HG03159 (cell line): ENCODE results near the gene PPP1R36.
"Not testable (repeated sequence)": the region's sequence is repeated elsewhere in the genome, so short reads cannot be mapped to it uniquely, and the experiment has no call there.

Source experiments
- ATAC-seq: cut with Tn5 transposase; IDR thresholded peaks from one replicate; pipeline ENCODE4 v1.9.1; 2021; ENCODE audit warnings: mild to moderate bottlenecking, moderate library complexity; ENCODE audit not compliant: unreplicated experiment

PPP1R36 gene

DNA sequence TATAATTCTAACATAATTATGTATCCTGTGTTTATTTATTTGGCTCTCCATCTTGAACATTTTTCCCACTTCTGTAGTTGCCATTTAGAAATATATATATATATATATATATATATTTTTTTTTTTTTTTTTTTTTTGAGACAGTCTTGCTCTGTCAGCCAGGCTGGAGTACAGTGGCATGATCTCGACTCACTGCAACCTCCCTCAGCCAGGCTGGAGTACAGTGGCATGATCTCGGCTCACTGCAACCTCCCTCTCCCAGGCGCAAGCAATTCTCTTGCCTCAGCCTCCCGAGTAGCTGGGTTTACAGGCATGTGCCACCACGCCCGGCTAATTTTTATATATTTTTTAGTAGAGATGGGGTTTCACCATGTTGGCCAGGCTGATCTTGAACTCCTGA, 32.1 kb upstream of the PPP1R36 start:
- not testable (repeated sequence) for ATAC-seq

DNA sequence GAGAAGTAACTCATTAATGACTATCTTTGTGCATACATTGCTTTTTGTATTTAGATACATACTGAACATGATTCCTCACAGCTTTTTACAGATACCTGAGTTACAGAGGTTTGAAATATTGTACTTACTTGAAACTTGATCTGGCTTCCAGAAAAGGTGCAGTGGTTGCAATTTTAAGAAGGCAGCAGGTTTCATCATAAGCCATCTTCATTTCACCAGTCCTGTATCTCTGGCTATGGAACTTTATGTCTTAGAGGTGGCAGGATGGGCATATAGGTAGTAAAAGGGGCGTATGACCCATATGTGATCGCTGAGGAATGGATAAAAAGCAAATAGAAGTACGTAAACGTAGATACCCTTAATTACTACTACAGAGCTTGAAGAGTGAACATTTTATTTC, 31.5 kb upstream of the PPP1R36 start:
- ATAC-seq = no peak

DNA sequence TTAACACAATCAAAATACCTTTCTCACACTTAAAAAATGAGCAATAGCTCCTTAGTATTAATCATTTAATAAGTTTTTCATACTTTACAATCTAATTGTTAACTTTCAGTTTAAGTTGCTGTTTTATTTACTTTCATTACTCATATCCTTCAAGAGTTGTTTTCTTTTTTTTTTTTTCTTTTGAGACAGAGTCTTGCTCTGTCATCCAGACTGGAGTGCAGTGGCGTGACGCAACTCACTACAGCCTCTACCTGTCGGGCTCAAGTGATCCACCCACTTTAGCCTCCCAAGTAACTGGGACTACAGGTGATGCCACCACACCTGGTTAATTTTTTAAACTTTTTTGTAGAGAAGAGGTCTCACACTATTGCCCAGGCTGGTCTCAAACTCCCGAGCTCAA, 29.1 kb upstream of the PPP1R36 start:
- ATAC-seq = no peak

DNA sequence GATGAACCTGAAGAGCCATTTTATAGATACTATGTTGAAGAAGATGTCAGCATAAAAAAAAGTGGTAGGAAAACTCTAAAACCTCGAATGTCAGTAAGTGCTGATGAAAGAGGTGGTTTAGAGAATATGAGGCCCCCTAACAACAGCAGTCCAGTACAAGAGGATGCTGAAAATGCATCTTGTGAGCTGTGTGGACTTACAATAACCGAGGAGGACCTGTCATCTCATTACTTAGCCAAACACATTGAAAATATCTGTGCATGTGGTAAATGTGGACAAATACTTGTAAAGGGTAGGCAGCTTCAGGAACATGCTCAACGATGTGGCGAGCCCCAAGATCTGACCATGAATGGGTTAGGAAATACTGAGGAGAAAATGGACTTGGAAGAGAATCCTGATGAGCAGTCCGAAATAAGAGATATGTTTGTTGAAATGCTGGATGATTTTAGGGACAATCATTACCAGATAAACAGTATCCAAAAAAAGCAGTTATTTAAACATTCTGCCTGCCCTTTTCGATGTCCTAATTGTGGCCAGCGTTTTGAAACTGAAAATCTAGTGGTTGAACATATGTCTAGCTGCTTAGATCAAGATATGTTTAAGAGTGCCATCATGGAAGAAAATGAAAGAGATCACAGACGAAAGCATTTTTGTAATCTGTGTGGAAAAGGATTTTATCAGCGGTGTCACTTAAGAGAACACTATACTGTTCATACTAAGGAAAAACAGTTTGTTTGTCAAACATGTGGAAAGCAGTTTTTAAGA, 27.0 kb upstream of the PPP1R36 start:
- no peak for ATAC-seq

DNA sequence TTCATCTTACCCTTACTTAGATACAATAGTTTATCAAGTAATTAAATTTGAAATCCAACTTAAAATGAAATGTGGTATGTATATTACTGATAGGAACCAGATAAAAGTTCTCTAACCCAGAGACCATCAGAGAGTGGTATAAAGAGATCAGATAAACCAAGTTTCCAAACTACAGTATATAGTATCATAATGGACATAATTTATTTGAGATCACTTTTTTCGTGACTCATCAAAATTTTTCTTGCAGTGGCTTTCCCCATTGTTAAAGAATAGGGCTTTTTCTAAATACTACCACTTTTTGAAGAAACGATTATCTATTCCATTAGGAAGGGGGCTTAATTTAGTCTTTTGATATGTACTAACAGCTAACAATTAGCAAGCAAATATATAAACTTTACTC, 24.4 kb upstream of the PPP1R36 start:
- no peak for ATAC-seq

DNA sequence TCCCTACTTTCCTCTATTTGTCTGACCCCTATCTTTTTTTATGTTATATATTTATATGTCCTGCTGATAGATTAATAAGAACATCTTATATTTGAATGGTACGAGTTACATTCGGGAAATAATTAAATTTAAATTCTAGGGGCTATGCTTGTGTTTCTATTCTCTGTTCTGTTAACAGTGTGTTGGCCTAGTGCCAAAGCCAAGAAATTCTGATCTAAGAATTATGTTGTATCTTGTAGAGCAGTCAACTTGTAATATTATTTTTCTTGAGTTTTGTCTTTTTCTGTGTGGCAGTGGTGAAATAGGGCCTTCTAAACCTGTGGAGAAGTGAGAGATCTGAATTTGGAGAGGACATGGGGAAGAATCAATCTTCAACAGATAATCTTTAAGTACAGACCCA, 18.2 kb upstream of the PPP1R36 start:
- ATAC-seq = no peak

DNA sequence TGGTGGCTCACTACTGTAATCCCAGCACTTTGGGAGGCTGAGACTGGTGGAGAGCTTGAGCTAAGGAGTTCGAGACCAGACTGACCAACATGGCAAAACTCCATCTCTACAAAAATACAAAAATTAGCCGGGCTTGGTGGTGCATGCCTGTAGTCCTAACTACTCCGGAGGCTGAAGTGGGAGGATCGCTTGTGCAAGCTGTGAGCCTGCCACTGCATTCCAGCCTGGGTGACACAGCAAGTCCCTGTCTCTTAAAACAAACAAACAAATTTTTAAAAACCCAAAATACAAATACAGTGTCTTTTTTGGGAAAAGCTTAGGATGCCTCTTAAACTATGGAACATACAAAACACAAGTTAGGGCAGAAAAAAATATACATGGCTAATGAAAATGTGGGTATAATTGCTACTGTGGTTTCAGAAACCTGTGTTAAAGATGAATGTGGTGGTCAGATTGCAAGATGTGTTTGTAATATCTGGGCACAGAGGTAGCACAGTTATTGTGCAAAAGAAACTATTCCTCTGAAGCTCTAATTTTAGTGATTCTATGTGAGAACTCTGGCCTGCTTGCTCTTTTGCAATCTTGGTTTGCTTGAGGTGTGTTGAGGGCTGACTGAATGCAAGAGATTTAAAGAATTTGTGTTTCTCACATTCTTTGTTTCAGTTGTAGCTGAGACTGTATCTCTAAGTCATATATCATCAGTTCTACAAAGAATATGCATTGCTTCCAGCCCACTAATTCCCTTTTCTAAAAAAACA, 13.1 kb upstream of the PPP1R36 start:
- no peak for ATAC-seq

DNA sequence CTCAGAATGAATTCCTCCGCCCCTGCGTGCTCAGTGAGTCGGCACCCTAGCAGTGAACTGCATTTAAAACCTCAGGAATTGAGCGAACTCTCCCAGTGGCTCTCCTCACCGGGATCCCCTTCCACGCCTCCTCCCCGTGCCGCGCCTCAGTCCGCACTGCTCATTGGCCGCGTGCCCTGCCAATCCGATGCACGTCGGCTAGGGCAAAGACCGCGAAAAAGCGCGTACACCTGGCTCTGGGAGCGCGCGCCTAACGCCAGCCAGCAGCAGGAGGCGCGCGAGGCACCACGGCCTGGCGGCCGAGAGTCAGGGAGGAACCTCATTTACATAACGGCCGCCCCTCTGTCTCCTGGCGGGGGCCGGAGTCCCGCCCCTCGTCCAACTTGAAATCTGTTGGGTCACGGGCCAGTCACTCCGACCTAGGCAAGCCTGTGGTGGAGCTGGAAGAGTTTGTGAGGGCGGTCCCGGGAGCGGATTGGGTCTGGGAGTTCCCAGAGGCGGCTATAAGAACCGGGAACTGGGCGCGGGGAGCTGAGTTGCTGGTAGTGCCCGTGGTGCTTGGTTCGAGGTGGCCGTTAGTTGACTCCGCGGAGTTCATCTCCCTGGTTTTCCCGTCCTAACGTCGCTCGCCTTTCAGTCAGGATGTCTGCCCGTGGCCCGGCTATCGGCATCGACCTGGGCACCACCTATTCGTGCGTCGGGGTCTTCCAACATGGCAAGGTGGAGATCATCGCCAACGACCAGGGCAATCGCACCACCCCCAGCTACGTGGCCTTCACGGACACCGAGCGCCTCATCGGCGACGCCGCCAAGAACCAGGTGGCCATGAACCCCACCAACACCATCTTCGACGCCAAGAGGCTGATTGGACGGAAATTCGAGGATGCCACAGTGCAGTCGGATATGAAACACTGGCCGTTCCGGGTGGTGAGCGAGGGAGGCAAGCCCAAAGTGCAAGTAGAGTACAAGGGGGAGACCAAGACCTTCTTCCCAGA, 9.3 kb upstream of the PPP1R36 start, which contains the start of gene HSPA2:
TSS of gene HSPA2 (plus strand) at position 534 of the 995 bp plus-strand sequence. CDS start at position 643, 109 bp downstream.
- peak; percentile 95 for ATAC-seq

DNA sequence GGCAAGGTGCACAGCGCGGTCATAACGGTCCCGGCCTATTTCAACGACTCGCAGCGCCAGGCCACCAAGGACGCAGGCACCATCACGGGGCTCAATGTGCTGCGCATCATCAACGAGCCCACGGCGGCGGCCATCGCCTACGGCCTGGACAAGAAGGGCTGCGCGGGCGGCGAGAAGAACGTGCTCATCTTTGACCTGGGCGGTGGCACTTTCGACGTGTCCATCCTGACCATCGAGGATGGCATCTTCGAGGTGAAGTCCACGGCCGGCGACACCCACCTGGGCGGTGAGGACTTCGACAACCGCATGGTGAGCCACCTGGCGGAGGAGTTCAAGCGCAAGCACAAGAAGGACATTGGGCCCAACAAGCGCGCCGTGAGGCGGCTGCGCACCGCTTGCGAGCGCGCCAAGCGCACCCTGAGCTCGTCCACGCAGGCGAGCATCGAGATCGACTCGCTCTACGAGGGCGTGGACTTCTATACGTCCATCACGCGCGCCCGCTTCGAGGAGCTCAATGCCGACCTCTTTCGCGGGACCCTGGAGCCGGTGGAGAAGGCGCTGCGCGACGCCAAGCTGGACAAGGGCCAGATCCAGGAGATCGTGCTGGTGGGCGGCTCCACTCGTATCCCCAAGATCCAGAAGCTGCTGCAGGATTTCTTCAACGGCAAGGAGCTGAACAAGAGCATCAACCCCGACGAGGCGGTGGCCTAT, 8.3 kb upstream of the PPP1R36 start:
- ATAC-seq = no peak

DNA sequence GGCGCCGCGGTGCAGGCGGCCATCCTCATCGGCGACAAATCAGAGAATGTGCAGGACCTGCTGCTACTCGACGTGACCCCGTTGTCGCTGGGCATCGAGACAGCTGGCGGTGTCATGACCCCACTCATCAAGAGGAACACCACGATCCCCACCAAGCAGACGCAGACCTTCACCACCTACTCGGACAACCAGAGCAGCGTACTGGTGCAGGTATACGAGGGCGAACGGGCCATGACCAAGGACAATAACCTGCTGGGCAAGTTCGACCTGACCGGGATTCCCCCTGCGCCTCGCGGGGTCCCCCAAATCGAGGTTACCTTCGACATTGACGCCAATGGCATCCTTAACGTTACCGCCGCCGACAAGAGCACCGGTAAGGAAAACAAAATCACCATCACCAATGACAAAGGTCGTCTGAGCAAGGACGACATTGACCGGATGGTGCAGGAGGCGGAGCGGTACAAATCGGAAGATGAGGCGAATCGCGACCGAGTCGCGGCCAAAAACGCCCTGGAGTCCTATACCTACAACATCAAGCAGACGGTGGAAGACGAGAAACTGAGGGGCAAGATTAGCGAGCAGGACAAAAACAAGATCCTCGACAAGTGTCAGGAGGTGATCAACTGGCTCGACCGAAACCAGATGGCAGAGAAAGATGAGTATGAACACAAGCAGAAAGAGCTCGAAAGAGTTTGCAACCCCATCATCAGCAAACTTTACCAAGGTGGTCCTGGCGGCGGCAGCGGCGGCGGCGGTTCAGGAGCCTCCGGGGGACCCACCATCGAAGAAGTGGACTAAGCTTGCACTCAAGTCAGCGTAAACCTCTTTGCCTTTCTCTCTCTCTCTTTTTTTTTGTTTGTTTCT, 7.6 kb upstream of the PPP1R36 start:
- no peak for ATAC-seq

DNA sequence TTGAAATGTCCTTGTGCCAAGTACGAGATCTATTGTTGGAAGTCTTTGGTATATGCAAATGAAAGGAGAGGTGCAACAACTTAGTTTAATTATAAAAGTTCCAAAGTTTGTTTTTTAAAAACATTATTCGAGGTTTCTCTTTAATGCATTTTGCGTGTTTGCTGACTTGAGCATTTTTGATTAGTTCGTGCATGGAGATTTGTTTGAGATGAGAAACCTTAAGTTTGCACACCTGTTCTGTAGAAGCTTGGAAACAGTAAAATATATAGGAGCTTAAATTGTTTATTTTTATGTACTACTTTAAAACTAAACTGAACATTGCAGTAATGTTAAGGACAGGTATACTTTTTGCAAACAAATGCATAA, 6.9 kb upstream of the PPP1R36 start:
- ATAC-seq = no peak

DNA sequence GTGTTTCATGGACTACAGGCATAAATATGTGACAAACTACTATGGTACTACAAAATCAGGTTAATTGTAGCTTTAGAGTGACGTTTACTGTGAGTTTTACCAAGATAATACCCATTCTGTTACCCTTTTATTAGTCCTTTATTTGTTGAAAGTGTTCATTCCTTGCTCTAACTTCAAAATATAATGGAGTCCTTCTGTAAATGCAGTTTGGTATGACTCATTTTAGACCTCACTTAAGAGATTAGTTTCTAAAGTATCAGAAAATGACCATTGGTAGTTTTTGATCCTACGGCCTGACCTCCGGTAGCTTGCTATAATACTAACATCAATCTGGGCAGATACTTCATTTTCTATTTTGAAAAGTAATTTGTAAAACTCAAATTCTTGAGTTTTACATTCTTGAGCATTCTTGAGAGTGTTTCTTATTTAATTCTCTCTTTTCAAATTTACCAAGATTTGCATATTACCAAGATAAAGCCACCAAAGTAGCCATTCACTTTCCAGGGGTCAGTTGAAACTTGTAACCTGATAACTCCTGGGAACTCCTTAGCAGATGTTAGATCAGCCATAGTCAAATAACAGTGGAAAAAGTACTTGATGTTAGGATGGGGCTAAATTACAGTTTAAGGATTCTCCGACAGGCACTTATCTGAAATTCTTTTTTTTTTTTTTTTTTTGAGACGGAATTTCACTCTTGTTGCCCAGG, 5.0 kb upstream of the PPP1R36 start:
- ATAC-seq = no peak

DNA sequence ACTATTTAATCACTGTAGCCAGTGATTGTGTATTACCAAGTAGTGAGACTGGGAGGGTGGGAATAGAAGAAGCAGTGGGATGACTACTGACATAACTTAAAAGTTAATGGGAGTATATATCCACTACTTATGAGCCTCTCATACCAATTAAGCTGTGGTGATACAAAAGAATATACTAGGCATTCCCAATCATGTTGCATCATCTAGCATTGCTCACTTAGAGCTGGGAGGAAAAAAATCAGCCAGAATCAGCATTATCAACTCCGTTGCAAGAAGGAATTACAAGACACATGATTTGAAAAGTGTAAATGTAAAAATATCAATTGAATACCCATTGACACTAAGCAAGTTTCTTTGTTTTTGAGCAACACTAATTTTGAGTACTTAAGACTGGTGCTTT, 745 bp upstream of the PPP1R36 start:
- no peak for ATAC-seq

DNA sequence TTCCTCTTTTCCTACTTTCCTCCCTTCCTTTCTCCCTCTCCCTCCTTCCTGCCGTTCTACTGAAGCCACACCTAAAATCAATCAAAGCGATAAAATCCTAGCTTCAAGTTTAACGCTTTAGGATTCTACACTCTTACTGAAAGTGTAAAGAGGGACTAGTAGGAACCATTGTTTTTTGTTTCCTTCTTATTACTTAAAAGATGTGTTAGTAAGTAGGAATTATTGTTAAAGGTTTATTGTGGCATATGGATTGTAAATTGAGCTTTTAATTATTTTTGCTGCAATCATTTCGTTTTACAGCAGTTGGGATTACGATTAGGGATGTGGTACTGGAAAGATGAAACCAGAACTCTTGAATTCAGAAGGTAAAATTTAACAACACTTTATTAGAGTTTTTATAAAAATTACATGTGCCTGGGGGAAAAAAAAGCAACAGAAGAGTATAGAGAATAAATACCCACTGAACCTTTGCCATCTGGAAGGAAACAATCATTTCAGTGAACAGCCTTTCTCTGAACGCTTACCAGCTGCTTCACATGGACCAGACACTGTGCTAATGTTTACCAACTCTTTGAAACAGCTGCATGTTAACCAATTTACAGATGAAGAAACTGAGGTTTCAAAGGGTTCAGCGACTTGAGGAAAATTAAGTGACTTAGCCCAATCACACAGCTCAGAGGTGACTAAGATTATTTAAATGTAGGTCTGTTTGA, 1.0 kb downstream of the PPP1R36 start:
- no peak for ATAC-seq

DNA sequence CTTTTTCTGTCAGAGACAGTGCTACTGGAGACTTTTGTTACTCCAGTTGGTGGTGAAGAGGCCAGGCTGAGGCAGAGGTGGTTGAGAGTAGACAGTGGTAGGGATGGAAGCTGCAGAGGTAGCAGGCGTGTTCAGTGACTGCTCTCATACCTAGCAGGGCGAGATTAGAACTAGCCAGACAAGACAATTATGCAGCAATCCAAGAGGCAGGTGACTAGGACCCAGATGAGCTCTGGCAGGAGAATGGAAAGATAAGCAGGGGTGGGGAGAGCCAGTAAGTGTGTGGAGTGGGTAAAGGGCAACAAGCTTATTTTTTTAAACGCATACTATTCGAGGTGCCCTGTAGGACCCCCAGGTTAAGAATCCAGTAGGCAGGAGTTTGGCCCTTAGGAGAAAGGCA, 4.8 kb downstream of the PPP1R36 start:
- no peak for ATAC-seq

DNA sequence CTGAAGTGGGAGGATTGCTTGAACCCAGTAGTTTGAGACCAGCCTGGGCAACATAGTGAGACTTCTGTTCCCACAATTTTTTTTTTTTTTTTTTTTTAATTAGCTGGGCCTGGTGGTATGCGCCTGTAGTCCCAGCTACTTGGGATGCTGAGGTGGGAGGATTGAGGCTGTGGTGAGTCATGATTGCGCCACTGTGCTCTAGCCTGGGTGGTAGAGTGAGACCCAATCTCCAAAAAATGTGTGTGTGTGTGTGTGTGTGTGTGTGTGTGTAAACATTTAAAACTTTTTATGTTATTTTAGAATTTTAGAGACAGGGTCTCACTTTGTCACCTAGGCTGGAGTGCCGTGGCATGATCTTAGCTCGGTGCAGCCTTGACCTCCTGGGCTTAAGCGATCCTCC, 6.8 kb downstream of the PPP1R36 start:
- no peak for ATAC-seq

DNA sequence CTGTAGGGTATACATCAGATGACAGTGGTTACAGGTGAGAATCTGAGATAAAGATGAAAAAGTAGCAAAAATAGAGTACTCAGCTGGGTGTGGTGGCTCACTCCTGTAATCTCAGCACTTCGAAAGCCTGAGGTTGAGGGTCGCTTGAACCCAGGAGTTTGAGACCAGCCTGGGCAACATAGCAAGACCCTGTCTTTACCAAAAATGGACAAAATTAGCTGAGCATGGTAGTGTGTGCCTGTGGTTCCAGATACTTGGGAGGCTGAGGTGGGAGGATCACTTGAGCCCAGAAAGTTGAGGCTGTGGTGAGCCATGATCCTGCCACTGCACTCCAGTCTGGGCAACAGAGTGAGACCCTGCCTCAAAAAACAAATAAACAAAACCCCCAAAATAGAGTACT, 8.5 kb downstream of the PPP1R36 start:
- not testable (repeated sequence) for ATAC-seq

DNA sequence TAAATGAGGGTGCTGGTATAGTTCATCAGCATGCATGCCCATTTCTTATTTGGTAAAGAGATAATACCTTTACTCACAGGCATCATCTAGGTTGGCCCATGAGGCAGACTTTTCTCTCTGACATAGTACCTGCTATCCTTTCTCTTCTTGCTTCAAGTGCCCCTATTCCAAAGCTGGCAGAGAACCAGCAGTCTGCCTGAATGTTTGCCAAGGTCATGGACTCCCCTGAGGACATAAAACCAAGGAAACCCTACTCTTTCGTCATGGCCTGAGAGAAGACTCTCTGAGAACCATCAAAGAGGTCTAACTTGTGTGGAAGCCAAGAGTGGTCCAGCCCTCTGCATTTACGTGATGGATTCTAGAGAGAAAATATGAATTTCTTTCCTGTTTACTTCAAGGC, 11.9 kb downstream of the PPP1R36 start:
- no peak for ATAC-seq
